Right lung (tissue), 5 donors: ENCODE measurements around the gene FGFBP2. TPM values are rescaled to one million over a fixed set of nuclear protein-coding genes. Genes with fewer than 3 reads are reported as not detected.

Source experiments
- DNase-seq, 2 donors: peaks; one replicate each; pipeline ENCODE4 v3.0.0-alpha.2; 2013
- polyA plus RNA-seq, 5 donors: library from polyadenylated mRNA; unstranded; fragments of 120-200 nt; gene quantifications; one replicate each; pipeline versions ENCODE4 v1.2.1 to v1.2.3, GENCODE V29; 2013; ENCODE audit warnings: inconsistent platforms in 1 of 5, low replicate concordance in 1 of 5; ENCODE audit not compliant: insufficient read length in 5 of 5, insufficient read depth in 1 of 5

The FGFBP2 gene
- polyA plus RNA-seq, 5 donors = 0.23 to 0.63 (median 0.39) TPM; not detected in 1

DNA sequence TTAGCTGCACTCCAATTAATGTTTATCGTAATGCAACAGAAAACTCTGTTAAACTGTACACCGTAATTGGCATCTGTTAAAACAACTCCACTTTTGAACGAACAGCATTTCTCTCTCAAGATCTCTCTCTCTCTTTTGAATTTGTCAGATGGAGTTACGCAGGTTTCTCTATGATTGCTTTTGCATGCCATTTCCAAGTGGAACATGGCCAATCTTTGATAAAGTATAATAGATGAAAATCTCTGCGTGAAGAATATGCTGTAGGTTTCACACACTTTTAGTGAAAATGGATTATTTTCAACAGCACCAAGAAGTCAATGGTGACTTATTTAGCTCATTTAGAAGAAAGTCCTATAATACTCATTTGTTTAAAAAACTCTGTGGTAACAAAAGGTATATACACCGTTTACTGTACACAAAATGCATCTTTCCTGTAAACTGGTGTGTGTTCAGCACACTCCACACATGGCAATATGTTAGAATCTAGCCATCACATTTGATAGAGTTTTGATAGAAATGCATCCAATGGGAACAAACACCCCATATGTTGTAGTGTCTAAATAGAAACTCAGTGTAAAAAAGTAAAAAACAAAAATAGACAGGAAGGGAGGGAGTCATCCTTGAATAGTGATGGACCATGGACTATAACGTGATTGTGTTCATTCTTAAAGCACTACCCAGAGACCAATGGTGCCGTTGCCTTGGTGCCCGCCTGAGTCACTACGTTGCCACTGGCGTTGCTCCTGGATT is 5.8 kb upstream of the FGFBP2 start:
- DNase-seq = no peak

DNA sequence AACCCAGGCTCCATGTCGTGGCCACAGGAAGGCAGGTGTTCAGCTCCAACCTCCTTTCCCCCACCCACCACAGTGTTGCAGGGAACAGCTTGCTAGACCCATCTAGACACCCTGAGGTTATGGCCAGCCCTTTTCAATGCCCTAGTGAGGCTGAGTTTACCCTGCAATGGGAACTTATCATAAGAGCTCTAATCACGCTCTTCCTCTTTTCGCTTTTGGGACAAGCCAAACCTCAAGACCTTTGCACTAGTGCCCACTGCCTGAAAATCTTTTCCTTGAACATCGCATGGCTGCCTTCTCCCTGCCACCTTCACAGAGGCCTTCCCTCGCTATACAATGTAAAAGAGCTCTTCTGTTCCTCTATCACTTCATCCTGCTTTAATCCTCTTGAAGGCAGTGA is 2.4 kb upstream of the FGFBP2 start:
- DNase-seq = no peak

GRCh38 chr4:15964159-15964558 is 1.2 kb upstream of the FGFBP2 start:
- DNase-seq = no peak

DNA sequence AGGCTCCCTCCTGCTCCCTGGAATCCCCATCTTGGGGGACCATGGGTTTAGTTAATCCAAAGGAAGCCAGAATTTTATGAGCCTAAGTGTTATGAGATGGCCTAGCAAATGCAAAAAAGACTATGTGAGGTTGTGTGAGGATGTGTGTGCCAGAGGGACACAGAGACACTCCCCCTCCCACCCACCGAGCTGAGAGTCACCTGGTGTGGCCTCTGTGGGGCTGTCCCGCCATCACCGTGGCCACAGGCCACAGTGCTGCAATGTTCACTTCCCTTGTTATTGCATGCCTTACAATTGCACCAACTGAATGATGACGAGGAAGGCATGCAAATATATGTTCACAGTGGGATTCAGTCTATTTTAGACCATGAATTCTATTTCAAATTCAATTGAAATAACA is 601 bp upstream of the FGFBP2 start:
- DNase-seq = no peak

GRCh38 chr4:15961781-15962510 is 1.0 kb downstream of the FGFBP2 start:
- DNase-seq = no peak

- DNase-seq = no peak
These were observed 4.4 kb downstream of the FGFBP2 start for GRCh38 chr4:15958562-15958961.

- peak in 1 of 2 donors; percentile 21 for DNase-seq
These were observed 6.7 kb downstream of the FGFBP2 start for GRCh38 chr4:15956179-15956850.

DNA sequence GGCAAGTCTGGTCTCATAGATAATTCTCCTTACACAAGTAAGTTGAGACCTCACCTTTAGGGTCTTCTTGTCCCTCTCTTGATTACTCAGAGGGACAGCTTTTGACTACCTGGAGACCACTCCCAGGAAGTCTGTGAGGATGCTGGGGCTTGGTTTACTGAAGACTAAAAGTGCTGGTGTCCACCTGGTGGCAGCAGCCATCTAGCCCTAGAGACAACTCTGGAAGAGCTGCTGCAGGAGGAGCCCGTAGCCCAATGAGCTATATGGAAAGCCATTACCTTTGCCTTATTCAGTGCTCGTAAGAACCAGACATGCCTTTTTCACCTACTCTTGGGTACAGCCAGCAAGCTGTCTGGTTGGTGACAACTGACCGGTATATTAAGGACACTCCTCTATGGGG is 7.3 kb downstream of the FGFBP2 start:
- DNase-seq = no peak

GRCh38 chr4:15953625-15954024 is 9.3 kb downstream of the FGFBP2 start:
- DNase-seq = no peak

DNA sequence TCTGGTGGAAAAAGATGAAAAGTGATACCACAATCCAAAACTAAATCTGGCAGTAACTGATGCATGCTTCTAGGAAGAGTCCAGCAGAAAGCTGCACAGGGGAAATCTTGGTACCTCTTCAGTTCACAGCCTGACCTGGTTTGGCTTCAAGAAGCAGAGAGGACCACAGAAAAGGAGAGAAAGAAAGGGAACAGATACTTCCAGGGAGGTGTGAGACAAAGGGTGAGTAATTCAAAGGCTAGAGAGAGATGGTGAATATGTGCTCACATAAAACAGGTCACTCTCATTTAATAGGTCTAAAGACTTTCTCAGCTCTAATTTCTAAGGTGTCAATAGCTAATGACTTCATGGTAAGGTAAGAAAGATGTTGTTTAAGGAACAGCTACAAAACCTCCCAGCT is 11.2 kb downstream of the FGFBP2 start:
- no peak for DNase-seq

DNA sequence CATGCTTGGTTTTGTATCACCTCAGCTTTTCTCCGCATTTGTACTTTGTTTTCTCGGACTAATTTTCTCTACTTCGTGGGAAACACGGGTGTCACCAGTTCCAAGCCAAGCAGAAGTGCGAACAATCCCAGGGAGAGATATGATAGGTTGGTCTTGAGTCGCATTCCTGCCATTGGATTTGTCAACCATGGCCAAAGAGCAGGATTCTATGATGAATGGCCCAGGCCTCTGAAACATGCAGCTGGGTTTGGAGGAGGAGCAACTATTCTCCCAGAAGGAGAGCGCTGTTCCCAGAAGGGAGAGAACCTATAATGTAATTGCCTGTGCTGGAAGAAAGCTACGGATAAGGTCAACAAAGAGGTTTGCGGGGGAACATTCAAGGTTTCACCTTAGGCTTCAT is 14.1 kb downstream of the FGFBP2 start:
- no peak for DNase-seq

DNA sequence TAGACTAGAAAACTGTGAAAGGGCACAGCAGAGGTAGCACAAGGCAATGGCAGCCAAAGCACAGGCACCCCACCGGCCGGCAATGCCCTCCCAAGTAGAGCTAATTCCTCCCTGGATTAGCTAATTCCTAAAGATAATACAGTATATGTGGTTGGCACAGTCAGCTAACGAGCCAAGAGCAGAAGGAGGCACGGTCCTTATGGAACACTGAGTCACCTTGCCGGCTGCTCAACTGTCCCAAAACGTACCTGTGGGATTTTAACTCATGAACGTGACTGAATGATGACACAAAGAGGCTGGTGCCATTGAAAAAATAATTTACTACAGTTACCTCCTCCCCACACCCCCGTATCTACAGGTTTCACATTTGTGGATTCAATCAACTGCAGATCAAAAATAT is 15.3 kb downstream of the FGFBP2 start:
- no peak for DNase-seq

GRCh38 chr4:15945516-15945915 is 17.5 kb downstream of the FGFBP2 start:
- DNase-seq = no peak

DNA sequence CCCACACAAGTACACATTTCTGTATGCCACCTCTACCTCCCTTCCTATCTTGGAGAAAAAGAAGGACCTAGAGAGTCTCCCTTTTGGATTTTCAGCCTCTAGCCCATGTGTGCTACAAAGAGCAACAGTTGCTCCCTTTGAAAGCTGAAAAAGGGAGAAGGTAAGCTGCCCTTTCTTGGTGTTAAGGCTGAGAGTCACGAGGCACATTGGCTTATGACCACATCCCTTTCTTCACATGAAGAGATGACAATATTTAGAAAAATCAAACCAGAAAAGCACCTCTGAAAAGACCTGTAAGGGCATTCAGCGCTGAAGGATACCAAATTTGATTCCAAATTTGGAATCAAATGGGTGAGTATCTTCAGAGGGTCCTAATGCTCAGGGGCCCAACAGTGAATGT is 18.1 kb downstream of the FGFBP2 start:
- DNase-seq = no peak

GRCh38 chr4:15942283-15942682 is 20.7 kb downstream of the FGFBP2 start:
- DNase-seq = no peak

- no peak for DNase-seq
These were observed 24.3 kb downstream of the FGFBP2 start, which contains the start of gene FGFBP1 for GRCh38 chr4:15938640-15939039. Gene FGFBP1 (minus strand): TSS chr4:15938740. CDS start chr4:15936632, 2,108 bp downstream.

- no peak for DNase-seq
These were observed 24.8 kb downstream of the FGFBP2 start for GRCh38 chr4:15938182-15938581.

DNA sequence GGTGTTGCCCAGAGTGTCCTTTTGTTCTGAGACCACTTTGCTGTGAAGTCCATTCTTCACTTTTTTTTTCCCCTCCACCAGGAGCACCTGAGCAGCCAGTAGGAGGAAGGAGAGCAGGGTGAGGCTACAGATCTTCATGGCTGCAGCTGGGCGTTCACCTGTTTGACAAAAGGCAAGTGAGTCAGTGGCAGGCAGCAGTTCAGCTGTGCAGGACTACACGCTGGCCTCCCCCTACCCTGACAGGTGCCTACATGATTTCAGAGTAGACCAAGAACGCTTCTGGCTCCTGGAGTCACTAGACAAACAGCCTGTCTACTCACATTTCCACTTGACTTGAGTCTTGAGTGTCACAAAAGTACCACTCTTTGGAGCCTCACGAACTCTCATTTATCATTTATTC is 26.5 kb downstream of the FGFBP2 start:
- no peak for DNase-seq

DNA sequence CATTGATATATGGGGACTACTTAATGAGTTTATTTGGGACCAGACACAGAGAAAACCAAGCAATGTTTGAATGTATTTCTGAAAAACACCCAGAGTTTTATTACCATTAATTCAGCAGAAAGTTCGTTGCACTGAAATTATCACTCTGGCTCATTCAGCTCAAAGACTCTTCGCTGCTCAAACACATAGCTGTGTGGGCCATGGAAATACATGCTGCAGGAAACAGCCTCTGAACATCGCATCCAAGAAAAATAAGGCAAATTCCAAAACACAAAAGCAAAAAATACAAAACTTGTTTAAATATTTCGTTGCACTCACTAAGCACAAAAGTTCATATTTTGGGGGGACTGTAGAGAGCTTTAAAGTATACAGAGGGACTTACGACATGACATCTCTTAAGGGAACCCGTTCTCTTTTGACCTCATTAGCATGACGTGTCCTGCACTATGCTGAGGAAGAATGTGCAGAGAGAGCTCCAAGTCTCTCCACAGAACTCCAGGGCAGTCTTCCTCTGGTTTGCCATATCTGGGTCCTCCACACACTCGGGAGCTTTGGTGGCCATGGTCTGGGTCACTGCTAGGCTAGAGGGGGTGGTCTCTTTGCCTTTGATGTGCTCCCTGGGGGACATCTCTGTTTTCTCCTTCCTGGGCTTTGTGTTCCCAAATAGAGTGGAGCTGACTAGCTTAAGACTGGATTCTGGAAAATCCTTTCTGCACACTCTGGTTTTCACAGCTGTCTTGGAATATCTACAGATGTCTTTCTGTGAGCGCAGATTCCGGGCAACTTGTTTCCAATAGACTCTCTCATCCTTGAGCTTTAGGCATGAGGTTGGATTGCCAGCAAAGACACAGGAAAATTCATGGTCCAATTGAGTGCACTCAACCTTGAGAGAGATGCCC is 27.2 kb downstream of the FGFBP2 start:
- no peak for DNase-seq

GRCh38 chr4:15934259-15934658 is 28.7 kb downstream of the FGFBP2 start:
- no peak for DNase-seq

- DNase-seq = no peak
These were observed 31.3 kb downstream of the FGFBP2 start for GRCh38 chr4:15931451-15932210.
